ENCODE measurements around the gene MTFMT. TPM values are rescaled to one million over a fixed set of nuclear protein-coding genes. Genes with fewer than 3 reads are reported as not detected.

MTFMT gene
- total and polyA plus RNA-seq, 2 of the 13 experiments (the other 11 are each of a cell fraction or from before 2014, with no cell fraction given), result 9.9 to 23.2 TPM

GRCh38 chr15:65054333-65055200 is 25.1 kb upstream of the MTFMT start (continued):
- TF ChIP-seq, protein P1, sequence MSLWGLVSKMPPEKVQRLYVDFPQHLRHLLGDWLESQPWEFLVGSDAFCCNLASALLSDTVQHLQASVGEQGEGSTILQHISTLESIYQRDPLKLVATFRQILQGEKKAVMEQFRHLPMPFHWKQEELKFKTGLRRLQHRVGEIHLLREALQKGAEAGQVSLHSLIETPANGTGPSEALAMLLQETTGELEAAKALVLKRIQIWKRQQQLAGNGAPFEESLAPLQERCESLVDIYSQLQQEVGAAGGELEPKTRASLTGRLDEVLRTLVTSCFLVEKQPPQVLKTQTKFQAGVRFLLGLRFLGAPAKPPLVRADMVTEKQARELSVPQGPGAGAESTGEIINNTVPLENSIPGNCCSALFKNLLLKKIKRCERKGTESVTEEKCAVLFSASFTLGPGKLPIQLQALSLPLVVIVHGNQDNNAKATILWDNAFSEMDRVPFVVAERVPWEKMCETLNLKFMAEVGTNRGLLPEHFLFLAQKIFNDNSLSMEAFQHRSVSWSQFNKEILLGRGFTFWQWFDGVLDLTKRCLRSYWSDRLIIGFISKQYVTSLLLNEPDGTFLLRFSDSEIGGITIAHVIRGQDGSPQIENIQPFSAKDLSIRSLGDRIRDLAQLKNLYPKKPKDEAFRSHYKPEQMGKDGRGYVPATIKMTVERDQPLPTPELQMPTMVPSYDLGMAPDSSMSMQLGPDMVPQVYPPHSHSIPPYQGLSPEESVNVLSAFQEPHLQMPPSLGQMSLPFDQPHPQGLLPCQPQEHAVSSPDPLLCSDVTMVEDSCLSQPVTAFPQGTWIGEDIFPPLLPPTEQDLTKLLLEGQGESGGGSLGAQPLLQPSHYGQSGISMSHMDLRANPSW (CRISPR knock-in tag; IDR thresholded peaks at IDR 0.05; ENCODE audit: borderline replicate concordance), result no peak
- TF ChIP-seq ZNF83 (CRISPR knock-in tag; IDR thresholded peaks at IDR 0.05; ENCODE audit: borderline replicate concordance), result no peak
- no peak for TF ChIP-seq BORCS8-MEF2B (CRISPR knock-in tag; IDR thresholded peaks at IDR 0.05)
- TF ChIP-seq MTF2 (CRISPR knock-in tag; IDR thresholded peaks at IDR 0.05; ENCODE audit: borderline replicate concordance), result no peak
- 0 out of 2 replicates have a peak, but pooled peaks have one; percentile 24 for TF ChIP-seq SIN3B (IDR thresholded peaks at IDR 0.05; ENCODE audit: low read length)
- no peak for TF ChIP-seq PREB (CRISPR knock-in tag; IDR thresholded peaks at IDR 0.05)
- no peak for TF ChIP-seq HDAC6 (IDR thresholded peaks at IDR 0.05; ENCODE audit: low read depth, low read length)
- no peak for TF ChIP-seq GATA4 (IDR thresholded peaks at IDR 0.05; ENCODE audit: borderline replicate concordance, low read depth)
- no peak for TF ChIP-seq ZNF138 (CRISPR knock-in tag; IDR thresholded peaks at IDR 0.05; ENCODE audit: low read depth)
- TF ChIP-seq, protein P2, sequence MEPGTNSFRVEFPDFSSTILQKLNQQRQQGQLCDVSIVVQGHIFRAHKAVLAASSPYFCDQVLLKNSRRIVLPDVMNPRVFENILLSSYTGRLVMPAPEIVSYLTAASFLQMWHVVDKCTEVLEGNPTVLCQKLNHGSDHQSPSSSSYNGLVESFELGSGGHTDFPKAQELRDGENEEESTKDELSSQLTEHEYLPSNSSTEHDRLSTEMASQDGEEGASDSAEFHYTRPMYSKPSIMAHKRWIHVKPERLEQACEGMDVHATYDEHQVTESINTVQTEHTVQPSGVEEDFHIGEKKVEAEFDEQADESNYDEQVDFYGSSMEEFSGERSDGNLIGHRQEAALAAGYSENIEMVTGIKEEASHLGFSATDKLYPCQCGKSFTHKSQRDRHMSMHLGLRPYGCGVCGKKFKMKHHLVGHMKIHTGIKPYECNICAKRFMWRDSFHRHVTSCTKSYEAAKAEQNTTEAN (CRISPR knock-in tag; conservative IDR thresholded peaks at IDR 0.05), result no peak
- TF ChIP-seq ZMAT3 (CRISPR knock-in tag; conservative IDR thresholded peaks at IDR 0.05), result no peak
- no peak for TF ChIP-seq ZNF484 (CRISPR knock-in tag; IDR thresholded peaks at IDR 0.05; ENCODE audit: borderline replicate concordance, low read depth)
- TF ChIP-seq, protein P3, sequence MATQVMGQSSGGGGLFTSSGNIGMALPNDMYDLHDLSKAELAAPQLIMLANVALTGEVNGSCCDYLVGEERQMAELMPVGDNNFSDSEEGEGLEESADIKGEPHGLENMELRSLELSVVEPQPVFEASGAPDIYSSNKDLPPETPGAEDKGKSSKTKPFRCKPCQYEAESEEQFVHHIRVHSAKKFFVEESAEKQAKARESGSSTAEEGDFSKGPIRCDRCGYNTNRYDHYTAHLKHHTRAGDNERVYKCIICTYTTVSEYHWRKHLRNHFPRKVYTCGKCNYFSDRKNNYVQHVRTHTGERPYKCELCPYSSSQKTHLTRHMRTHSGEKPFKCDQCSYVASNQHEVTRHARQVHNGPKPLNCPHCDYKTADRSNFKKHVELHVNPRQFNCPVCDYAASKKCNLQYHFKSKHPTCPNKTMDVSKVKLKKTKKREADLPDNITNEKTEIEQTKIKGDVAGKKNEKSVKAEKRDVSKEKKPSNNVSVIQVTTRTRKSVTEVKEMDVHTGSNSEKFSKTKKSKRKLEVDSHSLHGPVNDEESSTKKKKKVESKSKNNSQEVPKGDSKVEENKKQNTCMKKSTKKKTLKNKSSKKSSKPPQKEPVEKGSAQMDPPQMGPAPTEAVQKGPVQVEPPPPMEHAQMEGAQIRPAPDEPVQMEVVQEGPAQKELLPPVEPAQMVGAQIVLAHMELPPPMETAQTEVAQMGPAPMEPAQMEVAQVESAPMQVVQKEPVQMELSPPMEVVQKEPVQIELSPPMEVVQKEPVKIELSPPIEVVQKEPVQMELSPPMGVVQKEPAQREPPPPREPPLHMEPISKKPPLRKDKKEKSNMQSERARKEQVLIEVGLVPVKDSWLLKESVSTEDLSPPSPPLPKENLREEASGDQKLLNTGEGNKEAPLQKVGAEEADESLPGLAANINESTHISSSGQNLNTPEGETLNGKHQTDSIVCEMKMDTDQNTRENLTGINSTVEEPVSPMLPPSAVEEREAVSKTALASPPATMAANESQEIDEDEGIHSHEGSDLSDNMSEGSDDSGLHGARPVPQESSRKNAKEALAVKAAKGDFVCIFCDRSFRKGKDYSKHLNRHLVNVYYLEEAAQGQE (IDR thresholded peaks at IDR 0.05; ENCODE audit: borderline replicate concordance in 1 of 2, low read depth in 1 of 2, low read length in 2 of 2), result no peak
- peak; percentile 56 for TF ChIP-seq ZFY (CRISPR knock-in tag; IDR thresholded peaks at IDR 0.05)
- TF ChIP-seq ZNF850 (CRISPR knock-in tag; conservative IDR thresholded peaks at IDR 0.05), result no peak
- peak; percentile 67 for TF ChIP-seq GATAD1 (CRISPR knock-in tag; IDR thresholded peaks at IDR 0.05)
- no peak for TF ChIP-seq MEF2D (CRISPR knock-in tag; IDR thresholded peaks at IDR 0.05)
- no peak for TF ChIP-seq ZBTB3 (CRISPR knock-in tag; IDR thresholded peaks at IDR 0.05; ENCODE audit: borderline replicate concordance, low read depth)
- TF ChIP-seq KDM5A (IDR thresholded peaks at IDR 0.05; ENCODE audit: borderline replicate concordance, low read length), result no peak
- no peak for TF ChIP-seq NFKBIZ (CRISPR knock-in tag; IDR thresholded peaks at IDR 0.05)
- 0 out of 2 replicates have a peak, but pooled peaks have one; percentile 15 for TF ChIP-seq TAF1 (CRISPR knock-in tag; IDR thresholded peaks at IDR 0.05)
